Measurements from ENCODE around the gene RAB5B.

RAB5B gene

GRCh38 chr12:55955800-55956508 is 17.9 kb upstream of the RAB5B start:
- Histone ChIP-seq H3K9ac (ENCODE audit: low read length) (no peak overlapping the region), H3K27ac (ENCODE audit: low read length) (no peak overlapping the region), H2AFZ (ENCODE audit: low read length) (no peak overlapping the region), H3K79me2 (ENCODE audit: low read length) (no peaks in the 10 kb centered on the region), H3K9me2 (replicated peaks; ENCODE audit: insufficient read depth, low read length) (no peaks in the 10 kb centered on the region), H3K9me3 (replicated peaks; ENCODE audit: insufficient read depth, low read length) (no peaks in the 10 kb centered on the region), H3K4me3 (ENCODE audit: low read length) (no peak overlapping the region), H3F3A (ENCODE audit: insufficient read depth, low read length) (no peaks in the 10 kb centered on the region), H3K27me3 (replicated peaks; ENCODE audit: insufficient read depth, low read length) (no peaks in the 10 kb centered on the region), H3K4me2 (ENCODE audit: low read depth, low read length) (no peak overlapping the region), H3K36me3 (replicated peaks; ENCODE audit: insufficient read depth, low read length) (no peaks in the 10 kb centered on the region), H4K20me1 (ENCODE audit: insufficient read depth, low read length) (no peaks in the 10 kb centered on the region), H3K4me1 (ENCODE audit: low read length) (no peaks in the 10 kb centered on the region)
- no peak for DNase-seq
- TF ChIP-seq CTCF (IDR thresholded peaks at IDR 0.05; ENCODE audit: low read length) (no peak; the same call in 1 of the 2 replicates), EZH2 (optimal IDR thresholded peaks at IDR 0.05; ENCODE audit: low read depth, low read length) (no peak), EZH2phosphoT487 (IDR thresholded peaks at IDR 0.05; ENCODE audit: low read length) (no peak)

- H3K36me3 ChIP-seq (replicated peaks; ENCODE audit: insufficient read depth, low read length), result no peaks in the 10 kb centered on the region
- no peak overlapping the region for H2AFZ ChIP-seq (ENCODE audit: low read length)
- H3K9me3 ChIP-seq (replicated peaks; ENCODE audit: insufficient read depth, low read length), result no peaks in the 10 kb centered on the region
- H3K27ac ChIP-seq (ENCODE audit: low read length), result no peak overlapping the region
- H3K9me2 ChIP-seq (replicated peaks; ENCODE audit: insufficient read depth, low read length), result no peaks in the 10 kb centered on the region
- no peak overlapping the region for H3K4me2 ChIP-seq (ENCODE audit: low read depth, low read length)
- TF ChIP-seq CTCF (IDR thresholded peaks at IDR 0.05; ENCODE audit: low read length) (no peak), EZH2phosphoT487 (IDR thresholded peaks at IDR 0.05; ENCODE audit: low read length) (no peak), EZH2 (optimal IDR thresholded peaks at IDR 0.05; ENCODE audit: low read depth, low read length) (no peak)
- H4K20me1 ChIP-seq (ENCODE audit: insufficient read depth, low read length), result no peaks in the 10 kb centered on the region
- no peak overlapping the region for H3K9ac ChIP-seq (ENCODE audit: low read length)
- DNase-seq, result peak; percentile 32
- no peaks in the 10 kb centered on the region for H3F3A ChIP-seq (ENCODE audit: insufficient read depth, low read length)
- no peak overlapping the region for H3K4me3 ChIP-seq (ENCODE audit: low read length)
- no peaks in the 10 kb centered on the region for H3K79me2 ChIP-seq (ENCODE audit: low read length)
- H3K27me3 ChIP-seq (replicated peaks; ENCODE audit: insufficient read depth, low read length), result no peaks in the 10 kb centered on the region
- no peaks in the 10 kb centered on the region for H3K4me1 ChIP-seq (ENCODE audit: low read length)
Observed at GRCh38 chr12:55957106-55957859, 16.6 kb upstream of the RAB5B start.

- Histone ChIP-seq H3F3A (ENCODE audit: insufficient read depth, low read length) (peaks cover 6% of the 10 kb centered on the region; the same call in 1 of the 2 replicates), H3K27me3 (replicated peaks; ENCODE audit: insufficient read depth, low read length) (no peaks in the 10 kb centered on the region), H4K20me1 (ENCODE audit: insufficient read depth, low read length) (no peaks in the 10 kb centered on the region), H2AFZ (ENCODE audit: low read length) (no peak overlapping the region), H3K9me3 (replicated peaks; ENCODE audit: insufficient read depth, low read length) (no peaks in the 10 kb centered on the region), H3K36me3 (replicated peaks; ENCODE audit: insufficient read depth, low read length) (no peaks in the 10 kb centered on the region), H3K79me2 (ENCODE audit: low read length) (peaks cover 9% of the 10 kb centered on the region), H3K9ac (ENCODE audit: low read length) (no peak overlapping the region), H3K4me2 (ENCODE audit: low read depth, low read length) (no peak overlapping the region), H3K27ac (ENCODE audit: low read length) (no peak overlapping the region), H3K4me3 (ENCODE audit: low read length) (no peak overlapping the region), H3K9me2 (replicated peaks; ENCODE audit: insufficient read depth, low read length) (no peaks in the 10 kb centered on the region), H3K4me1 (ENCODE audit: low read length) (peaks cover 5% of the 10 kb centered on the region)
- DNase-seq, result no peak
- TF ChIP-seq CTCF (IDR thresholded peaks at IDR 0.05; ENCODE audit: low read length) (no peak), EZH2 (optimal IDR thresholded peaks at IDR 0.05; ENCODE audit: low read depth, low read length) (no peak)
Observed at GRCh38 chr12:55963760-55964159, 10.1 kb upstream of the RAB5B start.
